ENCODE results near the gene PRDM16. TPM values are rescaled to one million over a fixed set of nuclear protein-coding genes. Genes with fewer than 3 reads are reported as not detected.

The PRDM16 gene
- total and polyA plus RNA-seq, 2 of the 13 experiments (the other 11 are each of a cell fraction or from before 2014, with no cell fraction given), result 0.15 to 0.81 TPM

DNA sequence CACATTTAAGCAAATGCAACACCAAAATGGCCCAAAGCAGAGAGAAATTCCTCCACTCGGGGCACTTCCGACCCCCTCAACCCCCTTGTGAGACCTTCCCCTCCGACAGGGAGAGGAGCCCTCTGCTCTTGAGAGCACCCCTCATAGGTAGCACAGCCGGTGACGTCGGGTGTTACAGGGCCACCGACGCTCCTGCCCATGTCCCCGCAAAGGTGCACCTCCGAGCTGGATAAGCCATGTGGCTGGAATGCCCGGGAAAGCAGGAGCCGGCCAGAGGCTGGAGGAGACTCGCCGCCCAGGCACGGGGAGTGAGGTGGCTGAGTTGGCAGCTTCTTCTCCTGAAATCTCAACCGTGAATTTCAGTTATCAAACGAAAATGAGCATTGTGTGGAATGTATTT is 318.4 kb downstream of the PRDM16 start:
- in situ Hi-C loops (cut with HindIII; ENCODE audit: extremely low pct_ligation_motif_present, low pct_unique_long_range_greater_than_20kb), result no loop called here
- Histone ChIP-seq H3K27ac (ENCODE audit: extremely low read length, insufficient read depth, low read length) (no peak overlapping the region), H3K27me3 (ENCODE audit: control insufficient read depth in 1 of 2, insufficient read depth in 2 of 2, low read length in 2 of 2) (peaks cover 5 to 20% of the 10 kb centered on the region in 2 experiments), H3K9ac (ENCODE audit: insufficient read depth, low read depth, low read length) (no peak overlapping the region), H3K4me2 (ENCODE audit: low read depth, low read length) (no peak overlapping the region), H2AFZ (ENCODE audit: low read length) (no peak overlapping the region), H3K4me3 (replicated peaks in 1 of 3; ENCODE audit: insufficient read depth in 1 of 3, low read depth in 2 of 3, low read length in 3 of 3) (no peak overlapping the region), H3K4me1 (ENCODE audit: insufficient read depth, low read length) (peaks cover 22% of the 10 kb centered on the region), H3K9me3 (ENCODE audit: low read length) (no peaks in the 10 kb centered on the region), H4K20me1 (ENCODE audit: insufficient read depth, low read length) (no peaks in the 10 kb centered on the region), H3K79me2 (ENCODE audit: insufficient read depth, low read length) (no peaks in the 10 kb centered on the region), H3K36me3 (replicated peaks in 1 of 2; ENCODE audit: control insufficient read depth in 1 of 2, insufficient read depth in 2 of 2, low read length in 2 of 2) (no peaks in the 10 kb centered on the region)
- 69% methylated on average over 17 of the region's 17 CpGs for WGBS (ENCODE audit: low lambda C conversion rate)
- ATAC-seq (no peak), FAIRE-seq (no peak), DNase-seq (ENCODE audit: low spot score) (no peak)
- ChIA-PET POLR2A (no interaction called here), CTCF (ENCODE audit: low intra/inter-chr PET ratio, low total read pairs) (no interaction called here)
- BruUV-seq (replicated peaks), result no TSS peak
- intact Hi-C loops (cut with micrococcal nuclease; ENCODE audit: unreplicated experiment), result no loop called here
- TF ChIP-seq KLF11 (CRISPR knock-in tag; IDR thresholded peaks at IDR 0.05) (no peak), HCFC1 (IDR thresholded peaks at IDR 0.05; ENCODE audit: low read depth, low read length) (no peak), ZNF292 (CRISPR knock-in tag; IDR thresholded peaks at IDR 0.05; ENCODE audit: borderline replicate concordance, low read depth) (no peak), MTF2 (CRISPR knock-in tag; IDR thresholded peaks at IDR 0.05; ENCODE audit: borderline replicate concordance) (no peak), KAT2B (IDR thresholded peaks at IDR 0.05; ENCODE audit: borderline replicate concordance, low read depth, low read length) (no peak), ZMYM2 (CRISPR knock-in tag; IDR thresholded peaks at IDR 0.05) (no peak)

DNA sequence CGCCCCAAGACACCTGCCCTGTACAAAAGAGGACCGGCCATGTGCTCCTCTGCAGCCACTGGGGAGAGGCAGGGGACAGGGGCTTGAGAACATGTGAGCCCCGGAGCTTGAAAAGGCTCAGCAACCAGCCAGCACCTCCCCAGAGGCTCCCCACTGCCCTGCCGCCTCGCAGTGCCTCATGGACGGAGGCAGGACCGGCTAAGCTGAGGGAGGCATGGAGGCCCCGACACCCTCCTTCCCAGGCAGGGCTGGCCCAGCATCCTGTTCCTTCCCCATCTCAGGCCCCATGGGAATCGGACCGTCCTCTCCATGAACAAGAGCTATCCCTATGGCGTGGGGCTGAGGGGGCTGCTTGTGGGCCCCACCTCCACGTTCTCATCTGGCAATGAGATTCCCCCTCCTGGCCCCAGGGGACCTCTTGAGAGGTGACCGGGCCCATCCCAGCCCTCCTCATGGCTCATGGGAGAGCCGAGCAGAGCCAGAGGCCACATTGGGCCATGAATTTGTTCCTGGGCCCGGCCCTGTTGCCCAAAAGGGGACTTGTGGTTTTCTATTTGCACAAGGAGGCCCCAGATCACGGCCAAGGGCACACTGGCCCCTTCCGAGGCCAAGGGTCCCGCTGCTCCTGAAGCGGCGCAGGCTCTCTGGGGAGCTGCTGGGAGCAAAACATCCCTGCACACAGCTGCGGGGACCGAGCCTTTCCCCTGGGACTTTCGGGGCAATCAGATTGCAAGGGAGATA is 320.3 kb downstream of the PRDM16 start:
- in situ Hi-C loops (cut with HindIII; ENCODE audit: extremely low pct_ligation_motif_present, low pct_unique_long_range_greater_than_20kb) (no loop called here), intact Hi-C loops (cut with micrococcal nuclease; ENCODE audit: unreplicated experiment) (no loop called here)
- Histone ChIP-seq H3K4me1 (ENCODE audit: insufficient read depth, low read length) (peaks cover 38% of the 10 kb centered on the region), H3K79me2 (ENCODE audit: insufficient read depth, low read length) (no peaks in the 10 kb centered on the region), H3K27me3 (ENCODE audit: control insufficient read depth in 1 of 2, insufficient read depth in 2 of 2, low read length in 2 of 2) (peaks cover 5 to 20% of the 10 kb centered on the region in 2 experiments), H3K36me3 (replicated peaks in 1 of 2; ENCODE audit: control insufficient read depth in 1 of 2, insufficient read depth in 2 of 2, low read length in 2 of 2) (no peaks in the 10 kb centered on the region), H3K4me3 (replicated peaks in 1 of 3; ENCODE audit: insufficient read depth in 1 of 3, low read depth in 2 of 3, low read length in 3 of 3) (peak overlapping the region in 1 of 3 experiments; percentile 10; a peak in 1 of 6 replicates), H4K20me1 (ENCODE audit: insufficient read depth, low read length) (no peaks in the 10 kb centered on the region), H3K4me2 (ENCODE audit: low read depth, low read length) (peak overlapping the region; percentile 55), H3K9me3 (ENCODE audit: low read length) (no peaks in the 10 kb centered on the region), H2AFZ (ENCODE audit: low read length) (no peak overlapping the region), H3K27ac (ENCODE audit: extremely low read length, insufficient read depth, low read length) (no peak overlapping the region), H3K9ac (ENCODE audit: insufficient read depth, low read depth, low read length) (no peak overlapping the region)
- WGBS (ENCODE audit: low lambda C conversion rate), result 53% methylated on average over 4 of the region's 23 CpGs
- ATAC-seq, result peak; percentile 38
- CTCF ChIA-PET (ENCODE audit: low intra/inter-chr PET ratio, low total read pairs), result no interaction called here
- POLR2A ChIA-PET, result no interaction called here
- no peak for DNase-seq (ENCODE audit: low spot score)
- no peak for FAIRE-seq
- BruUV-seq (replicated peaks), result no TSS peak
- no peak for TF ChIP-seq NFKBIZ (CRISPR knock-in tag; IDR thresholded peaks at IDR 0.05)
- TF ChIP-seq PHF5A (CRISPR knock-in tag; IDR thresholded peaks at IDR 0.05; ENCODE audit: low read depth, unreplicated experiment), result no peak
- TF ChIP-seq, protein P1, sequence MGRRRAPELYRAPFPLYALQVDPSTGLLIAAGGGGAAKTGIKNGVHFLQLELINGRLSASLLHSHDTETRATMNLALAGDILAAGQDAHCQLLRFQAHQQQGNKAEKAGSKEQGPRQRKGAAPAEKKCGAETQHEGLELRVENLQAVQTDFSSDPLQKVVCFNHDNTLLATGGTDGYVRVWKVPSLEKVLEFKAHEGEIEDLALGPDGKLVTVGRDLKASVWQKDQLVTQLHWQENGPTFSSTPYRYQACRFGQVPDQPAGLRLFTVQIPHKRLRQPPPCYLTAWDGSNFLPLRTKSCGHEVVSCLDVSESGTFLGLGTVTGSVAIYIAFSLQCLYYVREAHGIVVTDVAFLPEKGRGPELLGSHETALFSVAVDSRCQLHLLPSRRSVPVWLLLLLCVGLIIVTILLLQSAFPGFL (CRISPR knock-in tag; IDR thresholded peaks at IDR 0.05), result no peak
- no peak for TF ChIP-seq KDM2A (CRISPR knock-in tag; IDR thresholded peaks at IDR 0.05; ENCODE audit: borderline replicate concordance, low read depth)
- TF ChIP-seq, protein P2, sequence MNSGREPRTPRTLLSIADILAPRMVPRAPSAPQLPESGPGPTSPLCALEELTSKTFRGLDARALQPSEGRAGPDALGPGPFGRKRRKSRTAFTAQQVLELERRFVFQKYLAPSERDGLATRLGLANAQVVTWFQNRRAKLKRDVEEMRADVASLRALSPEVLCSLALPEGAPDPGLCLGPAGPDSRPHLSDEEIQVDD (CRISPR knock-in tag; IDR thresholded peaks at IDR 0.05; ENCODE audit: borderline replicate concordance), result no peak
- TF ChIP-seq, protein P3, sequence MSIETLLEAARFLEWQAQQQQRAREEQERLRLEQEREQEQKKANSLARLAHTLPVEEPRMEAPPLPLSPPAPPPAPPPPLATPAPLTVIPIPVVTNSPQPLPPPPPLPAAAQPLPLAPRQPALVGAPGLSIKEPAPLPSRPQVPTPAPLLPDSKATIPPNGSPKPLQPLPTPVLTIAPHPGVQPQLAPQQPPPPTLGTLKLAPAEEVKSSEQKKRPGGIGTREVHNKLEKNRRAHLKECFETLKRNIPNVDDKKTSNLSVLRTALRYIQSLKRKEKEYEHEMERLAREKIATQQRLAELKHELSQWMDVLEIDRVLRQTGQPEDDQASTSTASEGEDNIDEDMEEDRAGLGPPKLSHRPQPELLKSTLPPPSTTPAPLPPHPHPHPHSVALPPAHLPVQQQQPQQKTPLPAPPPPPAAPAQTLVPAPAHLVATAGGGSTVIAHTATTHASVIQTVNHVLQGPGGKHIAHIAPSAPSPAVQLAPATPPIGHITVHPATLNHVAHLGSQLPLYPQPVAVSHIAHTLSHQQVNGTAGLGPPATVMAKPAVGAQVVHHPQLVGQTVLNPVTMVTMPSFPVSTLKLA (IDR thresholded peaks at IDR 0.05), result peak; percentile 61
- peak; percentile 29; the same call in 1 of the 2 replicates for TF ChIP-seq RARA (CRISPR knock-in tag; IDR thresholded peaks at IDR 0.05)
- TF ChIP-seq MZF1 (CRISPR knock-in tag; IDR thresholded peaks at IDR 0.05; ENCODE audit: borderline replicate concordance), result no peak
- TF ChIP-seq, protein P4, sequence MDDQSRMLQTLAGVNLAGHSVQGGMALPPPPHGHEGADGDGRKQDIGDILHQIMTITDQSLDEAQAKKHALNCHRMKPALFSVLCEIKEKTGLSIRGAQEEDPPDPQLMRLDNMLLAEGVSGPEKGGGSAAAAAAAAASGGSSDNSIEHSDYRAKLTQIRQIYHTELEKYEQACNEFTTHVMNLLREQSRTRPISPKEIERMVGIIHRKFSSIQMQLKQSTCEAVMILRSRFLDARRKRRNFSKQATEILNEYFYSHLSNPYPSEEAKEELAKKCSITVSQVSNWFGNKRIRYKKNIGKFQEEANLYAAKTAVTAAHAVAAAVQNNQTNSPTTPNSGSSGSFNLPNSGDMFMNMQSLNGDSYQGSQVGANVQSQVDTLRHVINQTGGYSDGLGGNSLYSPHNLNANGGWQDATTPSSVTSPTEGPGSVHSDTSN (CRISPR knock-in tag; IDR thresholded peaks at IDR 0.05; ENCODE audit: borderline replicate concordance), result no peak
